Lung (tissue), 12 donors: ENCODE data around the gene LRP4. TPM values are rescaled to one million over a fixed set of nuclear protein-coding genes. Genes with fewer than 3 reads are reported as not detected.
"Not testable (repeated sequence)": the region's sequence is repeated elsewhere in the genome, so short reads cannot be mapped to it uniquely, and the experiment has no call there.

ENCODE experiments used
- ATAC-seq: fragments of 200-7000 bp; cut with Tn5 transposase; one replicate; pipeline ENCODE4 v1.9.1; 2020; ENCODE audit warnings: moderate number of reproducible peaks; ENCODE audit not compliant: insufficient read depth, low FRiP score
- DNase-seq, 3 donors: peaks; one replicate each; pipeline ENCODE4 v3.0.0-alpha.2; 2013 to 2017
- H3K27ac ChIP-seq, 2 donors: one replicate each; pipeline ENCODE4 v1.5.1; 2013; ENCODE audit warnings: mild to moderate bottlenecking in 2 of 2, moderate library complexity in 2 of 2, control low read depth in 1 of 2, inconsistent platforms in 1 of 2, low read depth in 1 of 2, low read length in 1 of 2
- H3K27me3 ChIP-seq, 3 donors: one replicate each; pipeline ENCODE4 v1.5.1; 2013; ENCODE audit warnings: low read length in 2 of 3; ENCODE audit not compliant: control insufficient read depth in 3 of 3, insufficient read depth in 3 of 3
- H3K36me3 ChIP-seq, 4 donors: one replicate each; pipeline ENCODE4 v1.5.1; 2013; ENCODE audit warnings: low read length in 4 of 4, mild to moderate bottlenecking in 1 of 4, moderate library complexity in 1 of 4; ENCODE audit not compliant: control insufficient read depth in 4 of 4, insufficient read depth in 4 of 4
- H3K4me1 ChIP-seq, 5 donors: one replicate each; pipeline ENCODE4 v1.5.1; 2013; ENCODE audit warnings: low read length in 5 of 5, mild to moderate bottlenecking in 2 of 5, moderate library complexity in 1 of 5; ENCODE audit not compliant: control insufficient read depth in 5 of 5, insufficient read depth in 5 of 5
- H3K4me3 ChIP-seq: one replicate; pipeline ENCODE4 v1.5.1; 2013; ENCODE audit warnings: mild to moderate bottlenecking, control low read depth, moderate library complexity
- H3K9ac ChIP-seq, 2 donors: one replicate each; pipeline ENCODE4 v1.5.1; 2013; ENCODE audit warnings: low read length in 2 of 2, control low read depth in 1 of 2; ENCODE audit not compliant: insufficient read depth in 1 of 2
- H3K9me3 ChIP-seq, 4 donors: one replicate each; pipeline ENCODE4 v1.5.1; 2013; ENCODE audit warnings: low read length in 3 of 4, mild to moderate bottlenecking in 1 of 4, moderate library complexity in 1 of 4; ENCODE audit not compliant: control insufficient read depth in 4 of 4, insufficient read depth in 3 of 4
- WGBS, 2 donors: extraction: QIAGEN DNeasy Blood & Tissue Kit; methylation state at CpG; one replicate each; pipeline ENCODE4 v1.1.7; 2013; 5-methylcytosine and 5-hydroxymethylcytosine counted together
- polyA plus RNA-seq, 2 donors: library from polyadenylated mRNA; stranded (reverse); fragments of 200-250 nt; gene quantifications; one replicate each; pipeline ENCODE4 v1.2.1, GENCODE V29; 2013
- total RNA-seq, 2 donors: library from RNA; depleted of rRNA in 1 of 2; stranded (reverse); fragments of >200 nt in 1 of 2; gene quantifications; one replicate each; pipeline ENCODE4 v1.2.1, GENCODE V29; 2014 to 2021
- TF ChIP-seq, protein P1 (sequence below): IDR thresholded peaks from 2 replicates; pipeline ENCODE4 v1.5.1; 2012; ENCODE audit warnings: mild to moderate bottlenecking; ENCODE audit errors: control extremely low read depth, extremely low read depth
- donor health status: control.
- donor health status: control.
- donor health status: Bipolar disorder and iron deficiency.
- donor health status: healthy.
- donor health status: DM: yes; HTN: yes; CAD: no.

LRP4 gene
- total and polyA plus RNA-seq, 4 donors = 1.0 to 30.8 (median 2.9) TPM

DNA sequence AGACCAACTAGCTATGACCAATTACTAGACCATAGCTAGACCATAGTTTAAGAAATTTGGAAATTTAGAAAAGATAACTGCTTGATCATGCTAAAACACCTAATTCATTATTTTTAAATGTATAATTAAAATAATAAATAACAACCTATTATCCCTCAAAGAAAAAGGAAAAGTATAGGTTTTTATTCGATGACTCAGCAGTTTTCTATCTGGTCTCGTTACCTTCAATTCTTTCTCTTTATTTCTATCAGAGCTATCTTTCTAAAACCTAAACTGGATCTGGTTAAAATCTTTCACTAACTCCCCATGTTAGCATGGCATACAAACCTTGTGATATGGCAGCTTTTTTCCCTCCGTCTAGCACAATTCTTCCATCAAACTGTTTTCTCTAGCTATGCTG, 45.5 kb upstream of the LRP4 start:
- no peak overlapping the region for H3K4me3 ChIP-seq
- H3K27me3 ChIP-seq = no peaks in the 10 kb centered on the region
- TF ChIP-seq, protein P1, sequence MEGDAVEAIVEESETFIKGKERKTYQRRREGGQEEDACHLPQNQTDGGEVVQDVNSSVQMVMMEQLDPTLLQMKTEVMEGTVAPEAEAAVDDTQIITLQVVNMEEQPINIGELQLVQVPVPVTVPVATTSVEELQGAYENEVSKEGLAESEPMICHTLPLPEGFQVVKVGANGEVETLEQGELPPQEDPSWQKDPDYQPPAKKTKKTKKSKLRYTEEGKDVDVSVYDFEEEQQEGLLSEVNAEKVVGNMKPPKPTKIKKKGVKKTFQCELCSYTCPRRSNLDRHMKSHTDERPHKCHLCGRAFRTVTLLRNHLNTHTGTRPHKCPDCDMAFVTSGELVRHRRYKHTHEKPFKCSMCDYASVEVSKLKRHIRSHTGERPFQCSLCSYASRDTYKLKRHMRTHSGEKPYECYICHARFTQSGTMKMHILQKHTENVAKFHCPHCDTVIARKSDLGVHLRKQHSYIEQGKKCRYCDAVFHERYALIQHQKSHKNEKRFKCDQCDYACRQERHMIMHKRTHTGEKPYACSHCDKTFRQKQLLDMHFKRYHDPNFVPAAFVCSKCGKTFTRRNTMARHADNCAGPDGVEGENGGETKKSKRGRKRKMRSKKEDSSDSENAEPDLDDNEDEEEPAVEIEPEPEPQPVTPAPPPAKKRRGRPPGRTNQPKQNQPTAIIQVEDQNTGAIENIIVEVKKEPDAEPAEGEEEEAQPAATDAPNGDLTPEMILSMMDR = no peak
- H3K9ac ChIP-seq = no peak overlapping the region
- ATAC-seq (no peak), DNase-seq (no peak)
- no peaks in the 10 kb centered on the region for H3K4me1 ChIP-seq
- peaks cover 0 to under 1% (median 0%) of the 10 kb centered on the region in 4 donors for H3K9me3 ChIP-seq
- no peak overlapping the region for H3K27ac ChIP-seq
- 93 to 95% methylated on average over 3 of the region's 3 CpGs for WGBS, 2 donors
- H3K36me3 ChIP-seq = peaks cover 0 to 6% (median 3%) of the 10 kb centered on the region in 4 donors

- not testable (repeated sequence) for H3K4me3 ChIP-seq, ATAC-seq, H3K27me3 ChIP-seq, H3K9ac ChIP-seq, H3K4me1 ChIP-seq, H3K27ac ChIP-seq, DNase-seq, H3K9me3 ChIP-seq
- WGBS, 2 donors = 80 to 88% methylated on average over 3 of the region's 3 CpGs
- H3K36me3 ChIP-seq = peaks cover 0 to 11% (median 3%) of the 10 kb centered on the region in 4 donors
These were observed 43.5 kb upstream of the LRP4 start for GRCh38 chr11:46961886-46962285.

DNA sequence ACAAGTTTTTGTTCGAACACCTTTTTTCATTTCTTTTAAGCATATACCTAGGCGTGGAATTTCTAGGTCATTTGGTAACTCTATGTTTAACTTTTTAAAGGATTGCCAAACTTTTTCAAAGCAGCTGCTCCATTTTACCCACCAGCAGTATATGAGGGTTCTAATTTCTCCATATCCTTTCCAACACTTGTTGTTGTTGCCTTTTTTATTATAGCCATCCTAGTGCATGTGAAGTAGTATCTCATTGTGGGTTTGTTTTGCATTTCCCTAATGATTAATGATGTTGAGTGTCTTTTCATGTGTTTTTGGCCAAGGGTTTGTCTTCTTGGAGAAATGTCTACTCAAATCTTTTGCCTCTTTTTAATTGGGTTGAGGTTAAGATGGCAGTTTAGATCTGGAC, 42.7 kb upstream of the LRP4 start:
- ATAC-seq = no peak
- Histone ChIP-seq H3K4me3 (no peak overlapping the region), H3K9ac (no peak overlapping the region), H3K9me3 (peaks cover 0 to 5% (median 1%) of the 10 kb centered on the region in 4 donors), H3K36me3 (peaks cover 0 to 11% (median 3%) of the 10 kb centered on the region in 4 donors), H3K27ac (no peak overlapping the region), H3K27me3 (no peaks in the 10 kb centered on the region), H3K4me1 (no peaks in the 10 kb centered on the region)
- TF ChIP-seq, protein P1 = no peak
- DNase-seq = no peak
- WGBS, 2 donors = 96 to 99% methylated on average over 2 of the region's 2 CpGs

- Histone ChIP-seq H3K27me3 (no peaks in the 10 kb centered on the region), H3K36me3 (peaks cover 0 to 11% (median 3%) of the 10 kb centered on the region in 4 donors), H3K9ac (no peak overlapping the region), H3K4me1 (no peaks in the 10 kb centered on the region), H3K27ac (no peak overlapping the region), H3K4me3 (no peak overlapping the region), H3K9me3 (peaks cover 0 to 5% (median 1%) of the 10 kb centered on the region in 4 donors)
- DNase-seq (no peak), ATAC-seq (no peak)
- TF ChIP-seq, protein P1 = no peak
- WGBS, 2 donors = 96 to 100% methylated on average over 1 of the region's 1 CpG
These were observed 40.4 kb upstream of the LRP4 start for GRCh38 chr11:46958777-46959176.
